DOHH2 (cell line): ENCODE data around the gene ARHGEF1.

Experiments
- CTCF ChIP-seq: fragments of 200-600 bp; sonication (generic); IDR thresholded peaks from one replicate; pipeline ENCODE4 v1.5.1; 2014; ENCODE audit warnings: antibody characterized with exemption, mild to moderate bottlenecking, low read depth, low read length; ENCODE audit not compliant: poor library complexity, severe bottlenecking
- EZH2phosphoT487 ChIP-seq: fragments of 200-600 bp; sonication (generic); IDR thresholded peaks from 2 replicates; pipeline ENCODE4 v1.6.1; 2017; ENCODE audit warnings: borderline replicate concordance, mild to moderate bottlenecking, antibody characterized with exemption, low read length, moderate library complexity, mixed read lengths

- TF ChIP-seq CTCF (no peak), EZH2phosphoT487 (no peak)
Observed at GRCh38 chr19:41879670-41880328, 3.2 kb upstream of the ARHGEF1 start.
